MM.1S (cell line): ENCODE data around the gene AGAP1.
"Not testable (repeated sequence)": the region's sequence is repeated elsewhere in the genome, so short reads cannot be mapped to it uniquely, and the experiment has no call there.

Experiments
- DNase-seq: peaks from one replicate; pipeline ENCODE4 v3.0.0-alpha.2; 2015
- H2AFZ ChIP-seq: fragments of 300-600 bp; sonication (generic); 2 replicates; pipeline ENCODE4 v1.6.0; 2016; ENCODE audit warnings: antibody characterized with exemption, low read length
- H3F3A ChIP-seq: fragments of 300-600 bp; sonication (generic); 2 replicates; pipeline ENCODE4 v1.6.1; 2016; ENCODE audit warnings: mild to moderate bottlenecking, antibody characterized with exemption, low read length, moderate library complexity, mixed read lengths; ENCODE audit not compliant: insufficient read depth
- H3K27ac ChIP-seq: fragments of 300-600 bp; sonication (generic); 2 replicates; pipeline ENCODE4 v1.5.1; 2016; ENCODE audit warnings: mild to moderate bottlenecking, low read length
- H3K27me3 ChIP-seq: fragments of 300-600 bp; sonication (generic); replicated peaks from 2 replicates; pipeline ENCODE4 v1.6.0; 2016; ENCODE audit warnings: low read length; ENCODE audit not compliant: insufficient read depth
- H3K36me3 ChIP-seq: fragments of 300-600 bp; sonication (generic); replicated peaks from 2 replicates; pipeline ENCODE4 v1.6.1; 2016; ENCODE audit warnings: mild to moderate bottlenecking, low read length, mixed read lengths; ENCODE audit not compliant: insufficient read depth
- H3K4me1 ChIP-seq: fragments of 300-600 bp; sonication (generic); 2 replicates; pipeline ENCODE4 v1.6.1; 2016; ENCODE audit warnings: low read length, mixed read lengths
- H3K4me2 ChIP-seq: fragments of 300-600 bp; sonication (generic); 2 replicates; pipeline ENCODE4 v1.6.0; 2016; ENCODE audit warnings: low read depth, low read length
- H3K4me3 ChIP-seq: fragments of 300-600 bp; sonication (generic); 2 replicates; pipeline ENCODE4 v1.5.1; 2016; ENCODE audit warnings: low read length, mixed read lengths
- H3K79me2 ChIP-seq: fragments of 300-600 bp; sonication (generic); 2 replicates; pipeline ENCODE4 v1.6.1; 2016; ENCODE audit warnings: mixed run types, low read length, mixed read lengths
- H3K9ac ChIP-seq: fragments of 300-600 bp; sonication (generic); 2 replicates; pipeline ENCODE4 v1.6.1; 2016; ENCODE audit warnings: low read length, mixed read lengths
- H3K9me2 ChIP-seq: fragments of 300-600 bp; sonication (generic); replicated peaks from 2 replicates; pipeline ENCODE4 v1.6.1; 2016; ENCODE audit warnings: mild to moderate bottlenecking, low read length, mixed read lengths; ENCODE audit not compliant: insufficient read depth
- H3K9me3 ChIP-seq: fragments of 300-600 bp; sonication (generic); replicated peaks from 2 replicates; pipeline ENCODE4 v1.6.1; 2016; ENCODE audit warnings: mild to moderate bottlenecking, low read length, mixed read lengths; ENCODE audit not compliant: insufficient read depth
- H4K20me1 ChIP-seq: fragments of 300-600 bp; sonication (generic); 2 replicates; pipeline ENCODE4 v1.6.1; 2016; ENCODE audit warnings: mild to moderate bottlenecking, low read length, moderate library complexity, mixed read lengths; ENCODE audit not compliant: insufficient read depth
- EZH2 ChIP-seq: fragments of 300-600 bp; sonication (generic); optimal IDR thresholded peaks from 2 replicates; pipeline ENCODE3; 2017; ENCODE audit warnings: low read depth, mild to moderate bottlenecking, antibody characterized with exemption, low read length, mixed read lengths
- EZH2phosphoT487 ChIP-seq: fragments of 300-600 bp; sonication (generic); IDR thresholded peaks from 2 replicates; pipeline ENCODE4 v1.6.1; 2018; ENCODE audit warnings: antibody characterized with exemption, low read length
- TF ChIP-seq, protein P1 (sequence below): fragments of 300-600 bp; sonication (generic); IDR thresholded peaks from 2 replicates; pipeline ENCODE4 v1.5.1; 2016; ENCODE audit warnings: antibody characterized with exemption, low read length, mixed read lengths

AGAP1 gene

DNA sequence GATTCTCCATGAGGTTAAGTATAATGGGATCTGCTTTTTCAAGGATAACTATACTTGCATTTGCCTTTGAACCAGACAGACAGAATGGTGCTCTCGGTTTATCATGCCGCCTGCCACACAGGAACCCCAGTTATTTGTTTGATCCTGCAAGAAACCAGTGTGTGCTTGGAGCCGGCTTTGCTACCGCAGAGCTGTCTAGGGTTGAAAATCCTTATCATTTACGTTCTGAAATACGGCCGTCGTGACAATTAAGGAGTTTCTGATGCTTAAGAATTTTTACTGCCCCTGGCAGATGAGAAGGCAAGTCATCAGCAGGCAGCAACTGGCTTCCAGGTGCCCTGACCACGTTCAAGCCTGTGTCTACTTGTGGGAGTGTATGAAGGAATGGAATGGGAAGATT, 562.3 kb downstream of the AGAP1 start:
- no peak for DNase-seq
- TF ChIP-seq EZH2 (no peak), EZH2phosphoT487 (no peak)
- TF ChIP-seq, protein P1, sequence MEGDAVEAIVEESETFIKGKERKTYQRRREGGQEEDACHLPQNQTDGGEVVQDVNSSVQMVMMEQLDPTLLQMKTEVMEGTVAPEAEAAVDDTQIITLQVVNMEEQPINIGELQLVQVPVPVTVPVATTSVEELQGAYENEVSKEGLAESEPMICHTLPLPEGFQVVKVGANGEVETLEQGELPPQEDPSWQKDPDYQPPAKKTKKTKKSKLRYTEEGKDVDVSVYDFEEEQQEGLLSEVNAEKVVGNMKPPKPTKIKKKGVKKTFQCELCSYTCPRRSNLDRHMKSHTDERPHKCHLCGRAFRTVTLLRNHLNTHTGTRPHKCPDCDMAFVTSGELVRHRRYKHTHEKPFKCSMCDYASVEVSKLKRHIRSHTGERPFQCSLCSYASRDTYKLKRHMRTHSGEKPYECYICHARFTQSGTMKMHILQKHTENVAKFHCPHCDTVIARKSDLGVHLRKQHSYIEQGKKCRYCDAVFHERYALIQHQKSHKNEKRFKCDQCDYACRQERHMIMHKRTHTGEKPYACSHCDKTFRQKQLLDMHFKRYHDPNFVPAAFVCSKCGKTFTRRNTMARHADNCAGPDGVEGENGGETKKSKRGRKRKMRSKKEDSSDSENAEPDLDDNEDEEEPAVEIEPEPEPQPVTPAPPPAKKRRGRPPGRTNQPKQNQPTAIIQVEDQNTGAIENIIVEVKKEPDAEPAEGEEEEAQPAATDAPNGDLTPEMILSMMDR, result no peak
- Histone ChIP-seq H3K4me3 (no peak overlapping the region), H3F3A (no peaks in the 10 kb centered on the region), H3K27ac (no peak overlapping the region), H3K36me3 (no peaks in the 10 kb centered on the region; the same call in 1 of the 2 replicates), H3K9me3 (no peaks in the 10 kb centered on the region), H3K9ac (no peak overlapping the region), H3K4me2 (no peak overlapping the region), H2AFZ (no peak overlapping the region), H4K20me1 (no peaks in the 10 kb centered on the region), H3K9me2 (no peaks in the 10 kb centered on the region), H3K79me2 (no peaks in the 10 kb centered on the region), H3K4me1 (no peaks in the 10 kb centered on the region), H3K27me3 (no peaks in the 10 kb centered on the region)

DNA sequence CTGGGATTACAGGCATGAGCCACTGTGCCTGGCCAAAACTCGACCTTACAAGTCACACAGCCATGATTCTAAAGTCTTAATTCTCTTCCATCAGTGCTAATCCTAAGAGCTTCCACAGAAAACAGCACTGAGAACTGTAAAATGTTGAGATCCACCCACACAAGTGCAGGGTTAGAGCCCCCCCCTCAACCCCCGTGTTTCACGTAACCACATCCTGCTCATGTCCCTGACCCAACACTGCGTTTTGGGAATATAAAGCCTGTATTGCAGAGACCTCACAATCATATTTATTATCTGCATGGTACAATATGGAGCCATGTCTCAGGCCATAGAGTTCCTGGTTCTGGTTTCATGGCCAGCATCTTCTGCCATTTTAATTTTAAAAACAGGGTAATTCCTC, 563.5 kb downstream of the AGAP1 start:
- TF ChIP-seq, protein P1, result no peak
- no peak for TF ChIP-seq EZH2phosphoT487
- TF ChIP-seq EZH2, result no peak
- Histone ChIP-seq H3K9me3 (no peaks in the 10 kb centered on the region), H3K9me2 (no peaks in the 10 kb centered on the region), H3K4me2 (no peak overlapping the region), H3K36me3 (no peaks in the 10 kb centered on the region; the same call in 1 of the 2 replicates), H3K9ac (no peak overlapping the region), H3K4me1 (no peaks in the 10 kb centered on the region), H3K27ac (no peak overlapping the region), H2AFZ (no peak overlapping the region), H3K79me2 (no peaks in the 10 kb centered on the region), H3K27me3 (no peaks in the 10 kb centered on the region), H3K4me3 (no peak overlapping the region), H3F3A (no peaks in the 10 kb centered on the region), H4K20me1 (no peaks in the 10 kb centered on the region)
- DNase-seq, result no peak

DNA sequence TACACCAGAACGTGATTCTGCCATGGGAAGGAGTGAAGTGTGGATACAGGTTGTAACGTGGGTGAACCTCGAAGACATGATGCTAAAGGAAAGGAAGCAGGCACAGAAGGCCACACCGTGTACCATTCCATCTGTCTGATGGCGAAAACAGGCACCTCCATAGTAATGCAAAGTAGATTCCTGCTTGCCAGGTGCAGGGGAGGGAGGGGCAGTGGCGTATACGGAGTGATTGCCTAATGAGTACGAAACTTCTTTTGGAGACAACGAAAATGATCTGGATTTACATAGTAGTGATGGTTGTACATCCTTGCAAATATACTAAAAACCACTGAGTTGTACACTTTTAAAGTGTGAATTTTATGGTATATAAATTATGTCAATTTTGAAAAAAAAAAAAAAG, 567.7 kb downstream of the AGAP1 start:
- H3K4me3 ChIP-seq, result no peak overlapping the region
- no peaks in the 10 kb centered on the region for H3K9me2 ChIP-seq
- H3K9me3 ChIP-seq, result no peaks in the 10 kb centered on the region
- H3K79me2 ChIP-seq, result no peaks in the 10 kb centered on the region
- H3K27me3 ChIP-seq, result no peaks in the 10 kb centered on the region
- H3F3A ChIP-seq, result no peaks in the 10 kb centered on the region
- no peak overlapping the region for H3K4me2 ChIP-seq
- H3K9ac ChIP-seq, result no peak overlapping the region
- H3K27ac ChIP-seq, result no peak overlapping the region
- TF ChIP-seq EZH2, result no peak
- no peak for TF ChIP-seq EZH2phosphoT487
- H3K4me1 ChIP-seq, result no peaks in the 10 kb centered on the region
- no peaks in the 10 kb centered on the region for H4K20me1 ChIP-seq
- no peak for DNase-seq
- H2AFZ ChIP-seq, result no peak overlapping the region
- no peaks in the 10 kb centered on the region; the same call in 1 of the 2 replicates for H3K36me3 ChIP-seq

DNA sequence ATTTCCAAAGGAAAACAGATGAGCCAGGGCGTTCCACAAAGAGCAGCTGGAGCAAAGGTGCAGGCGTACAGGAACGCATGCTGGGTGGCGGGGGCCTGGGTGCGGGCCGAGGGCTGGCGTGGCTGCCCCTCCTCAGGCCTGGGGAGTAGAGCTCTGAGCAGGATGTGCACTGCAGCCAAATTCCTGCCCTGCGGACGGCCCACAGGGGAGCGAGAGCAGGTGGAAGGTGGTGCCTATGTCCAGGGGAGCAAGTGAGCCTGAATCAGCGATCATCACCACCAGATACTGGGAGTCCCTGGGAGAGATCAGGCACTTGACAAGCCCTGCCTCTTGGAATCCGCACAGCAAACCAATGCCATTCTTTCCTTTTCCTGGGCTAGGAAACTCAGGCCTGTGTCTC, 568.1 kb downstream of the AGAP1 start:
- Histone ChIP-seq H2AFZ (no peak overlapping the region), H3K9ac (no peak overlapping the region), H3K27me3 (no peaks in the 10 kb centered on the region), H3K4me2 (no peak overlapping the region), H3K36me3 (no peaks in the 10 kb centered on the region; the same call in 1 of the 2 replicates), H3K4me3 (no peak overlapping the region), H3K4me1 (no peaks in the 10 kb centered on the region), H3K9me2 (no peaks in the 10 kb centered on the region), H3K79me2 (no peaks in the 10 kb centered on the region), H3K9me3 (no peaks in the 10 kb centered on the region), H3F3A (no peaks in the 10 kb centered on the region), H3K27ac (no peak overlapping the region), H4K20me1 (no peaks in the 10 kb centered on the region)
- no peak for TF ChIP-seq EZH2
- no peak for TF ChIP-seq EZH2phosphoT487
- TF ChIP-seq, protein P1, result no peak
- DNase-seq, result no peak

DNA sequence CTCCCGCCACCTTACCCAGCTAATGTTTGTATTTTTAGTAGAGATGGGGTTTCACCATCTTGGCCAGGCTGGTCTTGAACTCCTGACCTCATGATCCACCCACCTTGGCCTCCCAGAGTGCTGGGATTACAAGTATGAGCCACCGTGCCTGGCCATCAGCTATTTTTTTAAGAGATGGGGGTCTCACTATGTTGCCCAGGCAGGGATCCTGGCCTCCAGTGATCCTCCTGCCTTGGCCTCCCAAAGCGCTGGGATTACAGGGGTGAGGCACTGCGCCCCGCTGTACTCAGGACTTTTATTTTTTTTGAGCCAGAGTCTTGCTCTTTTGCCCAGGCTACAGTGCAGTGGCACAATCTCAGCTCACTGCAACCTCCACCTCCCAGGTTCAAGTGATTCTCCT, 569.0 kb downstream of the AGAP1 start:
- not testable (repeated sequence) for H3K9me2 ChIP-seq, H3K27me3 ChIP-seq, H3K27ac ChIP-seq, H2AFZ ChIP-seq, DNase-seq, H4K20me1 ChIP-seq, H3K4me2 ChIP-seq, H3K4me1 ChIP-seq, H3K9me3 ChIP-seq, H3K4me3 ChIP-seq, H3F3A ChIP-seq, H3K9ac ChIP-seq, H3K79me2 ChIP-seq, H3K36me3 ChIP-seq
